Measurements from ENCODE around the gene TENT4A.
"Not testable (repeated sequence)": the region's sequence is repeated elsewhere in the genome, so short reads cannot be mapped to it uniquely, and the experiment has no call there.

TENT4A gene

DNA sequence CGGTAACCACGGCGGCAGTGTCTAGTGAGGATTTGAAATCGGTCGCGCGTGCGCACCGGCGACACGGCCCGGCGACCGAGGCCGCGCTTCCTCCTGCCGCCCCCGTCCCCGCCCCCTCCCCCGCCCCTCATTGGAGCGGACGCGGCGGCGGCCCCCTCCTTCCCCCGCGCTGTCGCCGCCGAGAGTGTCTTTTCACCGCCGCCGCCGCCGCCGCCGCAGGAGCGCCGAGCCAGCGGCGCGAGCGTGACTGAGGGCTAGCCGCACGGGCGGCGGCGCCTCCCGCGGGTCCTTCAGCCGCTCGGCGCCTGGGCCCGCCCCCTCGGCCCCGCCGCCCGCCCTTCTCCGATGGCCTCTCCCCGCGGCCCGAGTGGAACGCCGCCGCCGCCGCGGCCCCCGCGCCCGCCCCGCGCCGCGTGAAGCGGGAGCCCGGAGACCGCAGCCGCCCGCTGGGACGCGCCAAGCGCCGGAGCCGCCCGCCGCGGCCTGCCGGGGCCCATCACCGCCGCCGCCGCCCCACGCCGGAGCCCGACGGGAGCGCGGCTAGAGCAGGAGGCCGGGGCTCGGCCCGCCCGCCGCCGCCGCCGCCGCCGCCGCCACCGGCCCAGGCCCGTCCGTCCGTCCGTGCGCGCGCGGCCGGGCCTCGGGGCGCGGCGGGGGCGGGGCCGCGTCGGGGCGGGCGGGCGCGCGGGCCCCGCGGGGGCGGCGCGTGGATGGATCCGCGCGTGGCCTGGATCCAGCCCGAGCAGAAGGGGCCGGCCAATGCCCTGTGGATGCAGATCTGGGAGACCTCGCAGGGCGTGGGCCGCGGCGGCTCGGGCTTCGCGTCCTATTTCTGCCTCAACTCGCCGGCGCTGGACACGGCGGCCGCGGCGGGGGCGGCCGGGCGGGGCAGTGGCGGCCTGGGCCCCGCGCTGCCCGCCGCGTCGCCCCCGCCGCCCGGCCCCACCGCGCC is at the start of gene TENT4A:
Gene TENT4A, plus strand, starts transcription at position 159 of the 952 bp plus-strand sequence. Its CDS starts 552 bp downstream, at position 711.
- no peak for DNase-seq

DNA sequence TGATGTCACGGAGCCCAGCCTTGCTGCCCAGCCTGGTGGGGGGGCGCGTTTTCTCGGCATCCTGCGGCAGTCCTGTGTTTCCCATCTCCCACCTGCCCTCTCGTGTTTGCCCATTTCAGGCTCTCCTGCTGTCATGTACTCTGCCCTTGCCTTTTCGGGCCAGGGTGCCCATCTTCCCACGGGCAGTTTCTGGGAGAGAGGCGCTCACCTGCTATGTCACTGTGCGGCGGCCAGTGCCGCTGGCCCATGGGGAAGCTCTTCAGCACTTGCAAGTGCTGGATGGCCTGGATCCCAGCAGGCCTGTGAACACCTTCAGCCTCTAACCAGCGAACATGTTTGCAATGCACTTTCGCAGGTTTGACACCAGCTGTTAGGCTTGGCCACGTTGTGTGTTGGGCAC is 46.5 kb upstream of the TENT4A start:
- DNase-seq: no peak

DNA sequence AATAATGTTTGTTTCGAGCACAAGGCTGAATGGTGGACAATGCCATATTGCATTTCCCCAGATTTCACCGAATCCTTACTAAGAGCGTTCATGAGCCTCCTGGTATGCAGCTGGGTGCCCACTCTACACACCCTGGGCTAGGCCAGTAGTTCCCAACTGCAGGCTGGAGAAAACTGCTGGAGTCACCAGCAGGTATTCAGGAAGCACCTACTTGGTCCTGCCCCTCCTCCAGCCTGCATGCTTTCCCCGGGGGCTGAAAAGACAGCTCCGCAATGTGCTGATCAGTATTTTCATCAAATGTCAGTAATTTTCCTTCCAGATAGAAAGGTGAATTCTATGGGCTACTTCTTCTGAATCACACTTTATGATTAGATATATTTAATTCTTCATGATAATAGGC is 45.6 kb upstream of the TENT4A start:
- DNase-seq: no peak

DNA sequence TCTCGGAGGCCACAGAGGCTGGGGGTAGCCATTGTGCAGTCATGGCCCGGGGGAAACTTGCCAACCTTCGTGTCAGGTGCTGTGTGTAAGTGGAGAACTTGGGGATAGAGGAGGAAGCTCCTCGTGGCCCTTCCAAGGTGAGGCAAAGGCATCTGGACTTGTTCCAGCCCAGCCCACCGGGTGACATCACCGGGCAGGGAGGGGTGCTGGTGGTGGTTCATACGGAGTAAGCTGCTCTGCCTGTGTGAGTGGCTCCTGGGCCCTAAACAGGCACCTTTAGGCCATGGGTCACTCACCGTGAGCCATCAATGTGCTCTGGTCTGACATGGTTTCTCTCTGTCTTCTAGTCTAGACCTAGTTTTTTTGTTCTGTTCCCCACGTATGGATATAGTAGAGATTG is 44.5 kb upstream of the TENT4A start:
- DNase-seq: not testable (repeated sequence)

DNA sequence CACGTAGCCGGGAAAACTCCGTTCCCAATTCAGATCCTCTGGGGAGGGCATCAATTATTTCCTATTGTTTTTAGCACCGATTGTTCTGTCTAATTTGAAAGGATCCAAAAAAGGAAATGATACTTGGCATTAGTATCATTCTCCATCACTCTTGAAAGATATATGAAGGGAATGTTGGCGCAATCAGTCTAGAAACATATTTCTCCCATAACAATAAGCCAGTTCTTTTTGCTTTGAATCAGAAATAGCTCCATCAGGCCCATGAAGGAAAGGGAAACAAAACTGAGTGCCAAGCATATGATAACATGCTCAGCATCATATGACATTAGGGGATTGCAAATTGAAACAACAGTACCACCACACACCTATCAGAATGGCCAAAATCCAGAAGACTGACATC is 40.2 kb upstream of the TENT4A start:
- DNase-seq: no peak

DNA sequence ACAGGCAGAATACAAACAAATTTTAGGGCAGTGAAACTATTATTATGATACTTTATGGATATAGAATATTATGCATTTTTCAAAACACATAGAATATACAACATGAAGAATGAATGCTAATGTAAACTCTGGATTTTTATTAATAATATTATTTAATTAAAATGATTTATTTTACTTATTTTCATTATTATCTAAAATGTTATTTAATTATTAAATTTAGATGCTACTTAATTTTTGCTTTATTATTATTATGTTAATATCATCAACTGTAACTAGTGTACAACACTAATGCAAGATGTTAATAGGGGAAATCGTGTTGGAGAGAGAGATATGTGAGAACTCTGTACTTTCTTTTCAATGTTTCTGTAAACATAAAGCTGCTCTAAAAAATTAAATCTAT is 39.3 kb upstream of the TENT4A start:
- DNase-seq: no peak

DNA sequence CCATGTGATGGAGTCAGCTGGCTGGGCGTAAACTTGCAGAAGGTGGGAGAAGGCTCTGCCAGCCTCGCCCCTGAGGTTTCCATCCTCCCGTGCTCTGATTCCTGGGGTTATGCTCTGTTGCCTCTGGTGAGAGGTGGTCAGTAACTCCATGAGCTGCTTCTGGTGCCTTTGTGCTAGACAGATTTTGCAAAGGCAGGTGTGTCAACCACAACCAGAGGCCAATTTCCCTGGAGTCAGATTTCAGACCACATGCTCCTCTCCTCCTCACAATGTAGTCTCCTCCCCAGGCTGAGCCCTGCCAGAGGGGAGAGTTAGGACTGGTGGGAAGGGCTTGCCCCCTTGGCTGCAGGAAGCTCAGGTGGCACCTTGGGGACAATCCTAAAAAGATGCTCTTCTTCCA is 38.8 kb upstream of the TENT4A start:
- DNase-seq: no peak

DNA sequence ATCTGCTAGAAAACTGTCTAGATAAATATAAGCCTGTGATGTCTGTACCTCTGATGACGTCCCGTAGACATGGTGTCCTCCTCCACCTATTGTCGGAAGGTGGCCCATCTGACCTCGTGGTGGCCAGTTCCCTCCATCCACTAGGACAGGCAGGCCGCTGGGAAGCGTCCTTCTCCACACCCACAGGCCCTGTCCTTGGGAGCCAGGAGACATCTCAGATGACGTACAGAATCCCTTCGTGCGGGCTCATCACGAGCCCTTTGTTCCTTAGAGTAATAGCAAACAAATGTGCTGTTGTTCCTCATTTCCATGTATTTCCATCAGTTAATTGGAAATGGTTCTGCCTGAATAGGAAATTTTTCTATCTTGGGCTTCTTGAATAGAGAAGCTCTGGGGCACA is 38.3 kb upstream of the TENT4A start:
- no peak for DNase-seq

DNA sequence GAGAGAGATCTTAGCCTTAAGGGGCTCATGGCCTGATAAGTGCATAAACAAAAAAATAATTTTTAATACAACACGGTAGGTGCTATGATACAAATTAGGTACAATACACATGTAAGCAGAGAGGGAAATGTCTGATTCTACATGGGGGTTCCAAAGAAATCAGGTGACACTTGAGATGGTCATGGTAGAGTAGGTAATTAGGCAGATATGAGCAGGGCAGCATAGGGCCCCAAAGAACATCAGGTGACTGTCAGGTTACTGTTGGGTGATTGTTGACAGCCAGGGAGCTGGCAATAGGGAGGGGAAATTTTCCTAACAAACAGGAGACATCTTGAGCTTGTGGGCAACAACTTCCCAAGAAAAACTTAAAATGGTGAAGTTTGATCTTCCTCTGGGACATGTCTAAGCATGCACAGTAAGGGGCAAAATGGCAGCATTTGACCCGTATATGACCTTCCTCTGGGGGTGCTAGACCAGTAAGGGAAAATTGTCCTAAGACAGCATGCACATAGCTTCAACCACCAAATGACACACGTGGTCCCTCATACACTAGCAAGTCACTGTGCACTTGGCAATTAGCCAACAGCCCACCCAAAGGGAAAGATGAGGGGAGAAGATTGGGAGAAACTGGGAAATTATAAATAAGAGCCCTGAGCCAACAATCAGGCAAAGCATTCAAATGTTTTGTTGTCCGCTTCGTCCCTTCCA is 37.3 kb upstream of the TENT4A start:
- no peak for DNase-seq

DNA sequence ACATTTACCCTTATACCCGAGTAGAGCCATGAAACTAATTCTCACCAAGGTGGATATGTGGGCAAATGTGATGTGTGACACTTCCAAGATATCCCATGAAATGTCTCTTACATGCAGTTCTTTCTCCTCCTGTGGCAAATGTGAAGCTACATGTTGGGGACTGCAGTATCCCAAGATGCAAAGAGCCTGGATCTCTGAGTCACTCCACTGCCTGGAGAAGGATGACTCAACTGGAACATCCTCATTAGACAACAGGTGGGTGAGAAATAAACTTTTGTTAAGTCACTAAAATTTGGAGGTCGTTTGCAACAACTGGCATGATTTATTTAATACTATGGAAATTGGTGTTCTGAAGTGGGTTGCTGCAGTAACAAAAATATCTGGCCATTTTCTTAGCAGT is 36.5 kb upstream of the TENT4A start:
- DNase-seq: no peak

DNA sequence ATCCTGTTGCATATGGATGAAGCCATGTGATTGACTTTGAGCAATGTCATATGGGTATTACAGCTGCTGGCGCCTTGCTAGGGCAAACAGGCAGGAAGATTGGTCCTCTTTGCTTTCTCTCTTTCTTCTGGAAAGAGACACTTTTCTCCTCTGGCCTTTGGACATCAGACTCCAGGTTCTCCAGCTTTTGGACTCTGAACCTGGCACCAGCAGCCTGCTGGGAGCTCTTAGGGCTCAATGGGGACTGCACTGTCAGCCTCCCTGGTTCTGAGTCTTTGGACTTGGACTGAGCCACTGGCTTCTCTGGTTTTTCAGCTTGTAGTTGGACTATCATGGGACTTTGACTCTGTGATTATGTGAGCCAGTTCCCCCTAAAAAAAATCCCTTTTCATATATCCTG is 34.8 kb upstream of the TENT4A start:
- DNase-seq: no peak

DNA sequence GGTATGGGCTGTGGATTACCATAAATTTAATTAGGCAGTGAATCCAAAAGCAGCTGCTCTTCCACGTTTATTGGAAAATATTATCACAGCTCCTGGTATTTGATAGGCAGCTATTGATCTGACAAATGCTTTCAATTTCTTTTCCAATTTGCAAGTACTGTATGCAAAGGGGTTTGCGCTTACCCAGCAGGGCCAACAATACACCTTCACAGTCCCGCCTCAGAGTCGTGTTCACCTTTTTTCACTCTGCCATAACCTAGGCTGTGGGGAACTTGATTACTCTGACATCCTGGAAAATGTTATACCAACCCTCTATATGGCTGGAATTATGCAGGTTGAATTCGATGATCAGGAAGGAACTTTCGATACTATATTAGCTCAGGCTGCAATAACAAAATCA is 32.3 kb upstream of the TENT4A start:
- no peak for DNase-seq

DNA sequence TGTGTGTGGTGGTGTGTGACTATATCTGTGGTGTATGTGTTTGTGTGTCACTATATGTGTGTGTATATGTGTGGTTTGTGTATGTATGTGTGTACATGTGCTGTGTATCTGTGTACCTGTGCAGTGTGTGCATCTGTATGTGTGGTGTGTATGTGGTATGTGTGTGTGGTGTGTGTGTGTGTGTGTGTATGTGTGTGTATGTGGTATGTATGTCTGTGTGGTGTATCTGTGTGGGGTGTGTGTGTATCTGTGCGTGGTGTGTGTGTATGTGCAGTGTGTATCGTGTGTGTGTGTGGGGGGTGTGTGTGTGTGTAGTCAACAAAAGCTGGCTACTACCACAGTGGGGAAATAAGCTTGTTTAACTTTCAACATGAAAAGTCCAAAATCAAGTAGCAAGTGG is 31.6 kb upstream of the TENT4A start:
- no peak for DNase-seq

DNA sequence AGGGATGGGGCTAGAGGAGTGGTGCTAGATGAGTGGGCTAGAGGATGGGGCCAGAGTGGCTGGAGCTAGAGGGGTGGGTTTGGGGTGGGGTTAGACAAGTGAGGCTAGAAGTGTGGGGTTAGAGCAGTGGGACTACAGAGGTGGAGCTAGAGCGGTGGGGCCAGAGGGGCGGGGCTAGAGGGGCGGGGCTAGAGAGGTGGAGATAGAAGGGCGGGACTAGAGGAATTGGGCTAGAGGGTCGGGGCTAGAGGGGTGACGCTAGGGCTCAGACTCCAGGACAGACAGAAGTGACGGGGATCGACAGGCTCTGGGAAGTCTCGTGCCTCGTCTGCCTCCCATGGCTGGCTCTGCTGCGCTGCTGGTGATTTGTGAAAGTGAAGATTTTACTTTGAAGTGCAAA is 31.0 kb upstream of the TENT4A start:
- DNase-seq: no peak

DNA sequence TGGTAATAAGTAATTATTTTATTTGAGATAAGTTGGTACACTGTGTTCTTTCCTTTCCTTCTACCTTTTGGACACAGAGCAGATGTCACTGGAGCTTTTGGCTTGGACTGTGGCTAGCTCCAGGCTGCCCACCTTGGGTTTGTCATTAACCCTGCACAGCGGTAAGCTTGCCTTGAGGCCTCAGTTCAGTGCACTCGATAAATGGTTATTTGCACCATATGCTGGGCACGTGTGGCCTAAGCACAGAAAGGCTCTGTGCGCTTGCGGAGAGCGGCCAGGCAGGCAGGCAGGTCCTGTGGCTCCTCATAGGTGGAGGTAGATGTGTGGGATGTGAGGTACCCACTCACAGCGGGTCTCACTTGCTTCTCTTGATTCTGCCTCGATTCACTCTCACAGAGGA is 30.0 kb upstream of the TENT4A start:
- DNase-seq: no peak

DNA sequence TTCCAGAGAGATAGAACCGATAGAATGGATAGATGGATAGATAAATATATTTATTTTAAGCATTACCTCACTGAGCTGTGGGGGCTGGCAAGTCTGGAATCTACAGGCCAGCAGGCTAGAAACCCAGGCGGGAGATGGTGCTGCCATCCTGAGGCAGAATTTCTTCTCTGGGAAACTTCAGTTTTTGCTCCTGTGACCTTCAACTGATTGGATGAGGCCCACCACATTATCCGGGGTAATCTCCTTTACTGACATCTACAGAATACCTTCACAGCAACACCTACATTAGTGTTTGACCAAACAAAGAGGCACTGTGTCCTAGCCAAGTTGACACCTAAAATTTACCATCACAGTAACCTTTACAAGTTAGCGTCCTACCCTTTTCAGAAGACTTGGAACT is 29.2 kb upstream of the TENT4A start:
- DNase-seq: no peak

DNA sequence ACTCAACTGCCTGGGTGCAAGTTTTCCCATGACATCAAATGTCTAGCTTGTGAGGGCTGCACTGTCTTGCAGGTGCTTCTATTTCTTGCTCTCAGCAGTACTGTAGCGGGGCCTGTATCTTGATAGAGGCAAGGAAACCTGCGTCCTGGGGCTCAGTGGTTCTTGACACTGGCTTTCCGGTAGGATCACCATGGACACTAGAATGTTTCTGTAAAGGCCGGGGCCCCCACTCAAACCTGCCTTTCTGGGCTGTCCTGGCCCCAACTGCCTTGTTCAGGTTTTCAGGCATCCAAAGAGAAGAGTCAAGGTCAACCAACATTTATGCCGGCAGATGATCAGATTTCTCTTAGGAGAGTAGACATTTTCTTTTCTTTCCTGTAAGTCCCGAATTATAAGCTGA is 26.7 kb upstream of the TENT4A start:
- DNase-seq: no peak

DNA sequence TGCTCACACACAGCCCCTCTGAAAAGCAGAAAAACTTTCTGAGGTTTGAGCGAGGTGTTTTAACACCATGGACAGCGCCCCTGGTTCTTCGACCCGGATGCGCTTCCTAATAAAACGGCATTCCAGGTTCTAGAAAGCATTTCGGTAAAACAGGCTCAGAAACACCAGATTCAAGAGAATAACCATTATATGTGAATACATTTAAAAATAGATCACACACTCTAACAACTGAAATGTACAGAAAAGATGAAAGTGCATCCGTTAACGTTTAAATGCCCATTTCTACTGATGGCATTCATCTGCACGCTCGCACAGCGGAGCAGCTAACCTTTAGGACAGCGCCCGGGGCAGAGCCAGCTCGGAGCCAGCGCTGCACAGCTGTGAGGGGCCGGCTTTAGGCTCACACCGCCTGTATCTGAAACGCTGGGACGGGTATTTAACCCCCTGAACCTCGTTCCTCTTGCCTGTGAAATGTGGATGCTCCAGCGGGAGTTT is 26.3 kb upstream of the TENT4A start:
- no peak for DNase-seq

DNA sequence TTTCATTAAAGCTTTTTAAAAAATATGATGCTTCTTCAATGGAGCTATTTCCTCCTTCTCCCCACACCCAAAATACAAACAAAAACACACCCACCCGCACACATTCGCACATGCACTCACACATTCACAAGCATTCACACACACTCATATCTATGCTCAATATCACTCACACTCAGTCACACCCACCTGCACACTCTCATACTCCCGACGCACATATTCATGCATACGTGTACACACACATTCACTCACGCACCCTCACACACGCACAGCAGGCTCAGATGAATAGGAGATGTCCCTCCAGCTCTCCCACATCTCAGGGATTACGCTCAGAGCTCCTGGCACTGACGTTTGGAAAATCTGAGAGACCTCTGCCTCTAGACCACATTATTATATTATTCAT is 25.7 kb upstream of the TENT4A start:
- DNase-seq: no peak

DNA sequence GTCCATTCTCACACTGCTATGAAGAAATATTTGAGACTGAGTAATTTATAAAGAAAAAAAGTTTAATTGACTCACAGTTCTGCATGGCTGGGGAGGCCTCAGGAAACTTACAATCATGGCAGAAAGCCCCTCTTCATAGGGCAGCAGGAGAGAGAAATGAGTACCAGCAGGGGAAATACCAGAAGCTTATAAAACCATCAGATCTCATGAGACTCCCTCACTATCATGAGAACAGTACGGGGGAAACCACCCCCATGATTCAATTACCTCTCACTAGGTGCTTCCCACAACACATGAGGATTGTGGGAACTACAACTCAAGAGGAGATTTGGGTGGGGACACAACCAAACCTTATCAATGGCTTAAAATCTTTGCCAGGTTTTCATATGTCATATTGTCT is 20.3 kb upstream of the TENT4A start:
- no peak for DNase-seq

DNA sequence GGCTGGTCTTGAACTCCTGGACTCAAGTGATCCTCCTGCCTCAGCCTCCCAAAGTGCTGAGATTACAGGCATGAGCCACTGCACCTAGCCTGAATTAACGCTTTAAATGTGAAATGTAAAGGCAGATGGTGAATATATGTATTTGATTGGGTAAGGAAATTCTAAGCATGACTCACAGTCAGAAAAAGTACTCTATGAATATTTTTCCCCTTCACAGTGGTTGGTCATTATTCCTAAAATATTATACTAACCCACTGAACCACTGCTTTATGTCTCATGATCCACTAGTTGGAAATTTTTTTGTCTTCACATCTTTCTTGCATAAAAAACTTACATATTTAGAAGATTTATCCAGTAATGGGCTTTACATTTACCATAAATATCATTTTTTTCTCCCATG is 14.5 kb upstream of the TENT4A start:
- DNase-seq: no peak

DNA sequence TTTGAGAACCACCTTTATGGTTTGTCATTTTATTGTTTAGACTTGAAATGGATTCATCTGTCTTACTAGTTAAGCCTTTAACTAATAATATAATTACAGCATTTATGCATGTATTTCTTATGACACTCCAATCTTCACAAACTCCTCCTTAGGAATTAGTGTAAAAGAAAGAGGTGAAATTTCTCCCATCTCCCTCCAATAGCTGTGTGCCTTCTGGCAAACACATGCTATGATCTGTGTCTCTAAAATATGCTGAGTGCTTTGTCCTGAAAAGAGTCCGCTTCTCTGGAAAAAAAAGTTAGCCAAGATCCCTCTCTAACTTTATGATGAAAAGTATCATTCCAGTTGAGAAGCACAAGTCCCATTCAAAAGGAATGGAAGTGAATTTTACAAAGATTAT is 13.9 kb upstream of the TENT4A start:
- DNase-seq: no peak

DNA sequence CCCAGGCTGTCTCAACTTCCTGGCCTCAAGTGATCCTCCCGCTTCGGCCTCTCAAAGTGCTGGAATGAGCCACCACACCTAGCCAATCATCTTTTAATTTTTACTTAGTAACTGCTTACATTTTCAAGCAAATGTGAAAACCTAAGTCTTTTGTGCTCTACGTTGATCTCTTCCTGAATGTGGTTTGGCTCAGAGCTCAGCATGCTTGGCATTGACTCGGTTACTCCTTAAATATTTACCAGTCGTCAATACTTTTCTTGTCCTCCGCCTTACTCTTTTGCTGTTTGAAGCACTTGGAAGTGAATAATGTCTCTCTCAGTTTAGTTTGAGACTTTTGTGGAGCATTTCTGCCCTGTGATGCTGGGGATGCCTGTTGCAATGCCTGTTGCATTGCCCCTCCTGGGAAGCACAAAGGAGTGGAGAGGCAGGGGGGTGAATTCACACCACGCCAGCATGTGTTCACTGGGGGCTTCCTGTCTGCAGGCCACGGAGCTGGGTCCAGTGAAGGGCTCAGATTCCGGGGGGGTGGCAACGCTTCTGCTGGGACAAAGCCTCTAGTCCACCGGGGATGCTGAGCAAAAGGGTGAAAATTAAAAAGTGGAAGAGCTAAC is 13.1 kb upstream of the TENT4A start:
- DNase-seq: no peak
